NCI-H2171 (cell line): ENCODE results near the gene BCL2L1.
"Not testable (repeated sequence)": the region's sequence is repeated elsewhere in the genome, so short reads cannot be mapped to it uniquely, and the experiment has no call there.

Source experiments
- DNase-seq: peaks from one replicate; lab custom pipeline; 2025; lab: John Stamatoyannopoulos, UW

BCL2L1 gene

GRCh38 chr20:31722257-31723068, at the start of gene BCL2L1:
TSS of gene BCL2L1 (minus strand) at chr20:31722868. CDS start at chr20:31722218, 650 bp downstream.
- peak; percentile 89 for DNase-seq

DNA sequence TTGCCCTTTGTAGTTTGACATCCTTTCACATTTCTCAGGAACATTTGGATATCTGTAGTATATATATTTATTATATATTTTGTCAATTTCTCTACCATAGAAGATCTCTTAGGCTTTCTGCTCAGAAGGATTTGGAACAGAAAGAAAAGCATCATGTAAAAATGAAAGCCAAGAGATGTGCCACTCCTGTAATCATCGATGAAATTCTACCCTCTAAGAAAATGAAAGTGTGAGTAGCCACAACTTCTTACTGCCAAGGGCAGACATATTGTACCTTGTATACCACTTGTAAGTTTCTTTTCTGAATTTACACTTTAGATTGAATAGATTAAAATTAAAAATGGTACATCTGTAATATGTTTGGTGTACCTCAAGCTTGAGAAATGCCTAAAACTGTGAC, 47.6 kb upstream of the BCL2L1 start:
- no peak for DNase-seq

- no peak for DNase-seq
Measured at GRCh38 chr20:31769681-31770080, 47.0 kb upstream of the BCL2L1 start.

DNA sequence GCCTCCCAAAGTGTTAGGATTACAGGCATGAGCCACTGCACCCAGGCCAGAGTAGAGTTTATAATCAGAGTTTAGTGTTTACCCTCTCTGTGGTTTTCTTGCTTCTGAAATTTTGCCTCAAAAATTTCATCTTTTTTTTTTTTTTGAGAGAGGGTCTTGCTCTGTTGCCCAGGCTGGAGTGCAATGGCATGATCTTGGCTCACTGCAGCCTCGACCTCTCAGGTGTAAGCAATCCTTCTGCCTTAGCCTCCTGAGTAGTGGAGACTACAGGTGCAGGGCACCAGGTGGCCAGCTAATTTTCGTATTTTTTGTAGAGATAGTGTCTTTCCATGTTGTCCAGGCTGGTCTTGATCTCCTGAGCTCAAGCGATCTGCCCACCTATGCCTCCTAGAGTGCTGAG, 45.1 kb upstream of the BCL2L1 start:
- no peak for DNase-seq

DNA sequence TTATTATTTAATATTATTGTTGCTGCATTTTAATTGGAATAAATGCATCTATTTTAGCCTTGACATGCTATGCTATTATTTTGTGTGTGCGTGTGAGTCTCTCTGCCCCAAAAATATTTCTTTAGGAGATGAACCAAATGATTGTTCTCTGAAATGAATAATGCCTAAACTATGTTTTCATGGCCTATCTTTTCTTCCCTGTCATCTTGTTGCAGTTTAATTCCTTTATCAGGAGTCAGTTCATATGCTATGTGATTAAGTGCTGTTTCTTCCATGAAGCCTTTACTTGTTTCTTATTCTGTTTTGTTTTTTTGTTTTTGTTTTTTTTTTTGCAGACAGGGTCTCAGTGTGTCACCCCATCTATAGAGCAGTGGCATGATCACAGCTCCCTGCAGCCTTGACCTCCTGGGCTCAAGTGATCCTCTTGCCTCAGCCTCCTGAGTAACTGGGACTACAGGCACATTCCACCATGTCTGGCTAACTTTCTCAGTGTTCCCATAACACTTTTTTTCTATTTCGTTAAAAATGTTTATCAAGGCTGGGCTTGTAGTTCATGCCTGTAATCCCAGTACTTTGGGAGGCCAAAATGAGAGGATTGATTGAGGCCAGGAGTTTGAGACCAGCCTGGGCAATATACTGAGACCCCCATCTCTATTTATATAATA, 42.1 kb upstream of the BCL2L1 start:
- DNase-seq: no peak

- no peak for DNase-seq
Measured at GRCh38 chr20:31760519-31761240, 38.0 kb upstream of the BCL2L1 start.

- DNase-seq: no peak
Measured at GRCh38 chr20:31759836-31760518, 37.3 kb upstream of the BCL2L1 start.

DNA sequence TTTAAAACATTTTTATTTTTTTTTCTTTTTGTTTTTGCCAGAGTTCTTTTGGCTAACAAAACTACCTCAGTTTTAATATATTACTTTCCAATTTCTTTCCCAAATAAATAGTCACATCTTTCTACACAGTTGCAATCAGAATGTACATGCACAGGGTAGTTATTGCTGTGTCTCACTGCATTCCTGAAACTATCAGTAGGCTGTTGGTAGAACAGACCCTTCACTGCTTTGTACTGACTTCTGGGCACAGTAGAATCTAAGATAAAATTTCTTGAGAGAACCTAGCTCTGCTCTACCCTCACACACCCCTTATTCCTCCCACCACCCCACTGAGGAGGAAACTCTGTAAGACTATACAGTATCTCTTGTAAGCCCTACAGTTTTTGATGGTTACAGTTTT, 36.3 kb upstream of the BCL2L1 start:
- no peak for DNase-seq

DNA sequence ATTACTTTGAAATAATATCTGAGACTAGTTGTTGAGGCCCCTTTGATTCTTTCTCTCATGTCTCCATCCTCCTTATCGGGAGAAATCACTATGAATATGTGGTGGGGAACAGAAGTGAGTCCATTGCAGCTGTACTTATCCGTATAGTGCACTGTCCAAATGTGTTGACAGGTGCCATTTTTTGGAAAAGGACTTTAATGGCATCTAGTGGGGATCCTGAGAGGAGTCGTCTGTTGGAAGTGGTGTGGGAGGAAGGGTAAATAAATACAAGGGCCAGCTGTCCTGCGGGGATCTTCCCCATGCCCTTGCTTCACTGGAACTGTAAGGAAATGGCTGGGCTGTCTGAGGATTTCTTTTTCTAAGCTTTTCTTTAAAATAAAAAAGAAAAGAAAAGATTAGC, 35.9 kb upstream of the BCL2L1 start:
- no peak for DNase-seq

DNA sequence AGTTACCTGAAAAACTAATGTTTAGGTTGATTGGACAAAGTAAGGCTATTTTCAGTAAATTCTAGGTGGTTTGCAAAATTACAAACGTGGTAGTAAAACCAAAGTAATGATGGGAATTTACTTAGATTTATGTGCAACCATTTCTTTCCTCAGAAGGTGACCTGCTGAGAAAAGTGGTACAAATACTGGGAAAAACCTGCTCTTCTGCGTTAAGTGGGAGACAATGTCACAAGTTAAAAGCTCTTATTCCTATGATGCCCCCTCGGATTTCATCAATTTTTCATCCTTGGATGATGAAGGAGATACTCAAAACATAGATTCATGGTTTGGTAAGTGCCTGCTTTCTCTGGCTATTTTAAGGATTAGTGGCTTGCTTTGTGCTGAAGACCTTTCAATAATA, 34.6 kb upstream of the BCL2L1 start:
- no peak for DNase-seq

GRCh38 chr20:31751126-31751525, 28.5 kb upstream of the BCL2L1 start:
- no peak for DNase-seq

- DNase-seq: no peak
Measured at GRCh38 chr20:31749223-31749622, 26.6 kb upstream of the BCL2L1 start.

DNA sequence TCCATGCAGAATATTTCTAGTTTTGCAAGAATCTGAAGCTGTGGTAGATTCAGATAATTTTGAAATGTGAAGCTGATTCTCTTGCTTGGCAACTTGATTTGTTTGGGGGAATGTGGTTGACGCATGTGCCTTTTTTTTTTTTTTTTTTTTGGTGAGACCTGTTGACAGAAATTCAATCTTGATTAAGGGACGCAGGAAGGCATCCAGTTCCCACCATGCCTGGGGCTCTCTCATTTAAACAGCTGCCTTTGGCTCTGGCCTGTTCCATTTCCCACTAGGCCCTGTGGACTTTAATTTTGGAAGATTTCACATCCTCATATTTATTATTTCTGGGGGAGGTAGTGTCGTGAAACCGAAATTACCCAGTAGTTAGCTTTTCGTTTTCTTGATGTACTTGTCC, 25.0 kb upstream of the BCL2L1 start:
- DNase-seq: peak; percentile 46

DNA sequence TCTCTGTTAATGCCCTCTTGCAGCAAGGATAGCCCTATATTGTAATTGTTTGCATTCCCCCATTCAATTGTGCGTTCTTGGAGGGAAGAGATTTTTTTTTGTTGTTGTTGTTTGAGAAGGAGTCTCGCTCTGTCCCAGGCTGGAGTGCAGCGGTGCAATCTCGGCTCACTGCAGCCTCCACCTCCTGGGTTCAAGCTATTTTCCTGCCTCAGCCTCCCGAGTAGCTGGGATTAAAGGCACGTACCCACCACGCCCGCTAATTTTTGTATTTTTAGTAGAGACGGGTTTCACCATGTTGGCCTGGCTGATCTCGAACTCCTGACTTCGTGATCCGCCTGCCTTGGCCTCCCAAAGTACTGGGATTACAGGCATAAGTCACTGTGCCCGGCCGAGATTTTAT, 24.4 kb upstream of the BCL2L1 start:
- not testable (repeated sequence) for DNase-seq

GRCh38 chr20:31746068-31746878, 23.6 kb upstream of the BCL2L1 start:
- peak; percentile 18 for DNase-seq

DNA sequence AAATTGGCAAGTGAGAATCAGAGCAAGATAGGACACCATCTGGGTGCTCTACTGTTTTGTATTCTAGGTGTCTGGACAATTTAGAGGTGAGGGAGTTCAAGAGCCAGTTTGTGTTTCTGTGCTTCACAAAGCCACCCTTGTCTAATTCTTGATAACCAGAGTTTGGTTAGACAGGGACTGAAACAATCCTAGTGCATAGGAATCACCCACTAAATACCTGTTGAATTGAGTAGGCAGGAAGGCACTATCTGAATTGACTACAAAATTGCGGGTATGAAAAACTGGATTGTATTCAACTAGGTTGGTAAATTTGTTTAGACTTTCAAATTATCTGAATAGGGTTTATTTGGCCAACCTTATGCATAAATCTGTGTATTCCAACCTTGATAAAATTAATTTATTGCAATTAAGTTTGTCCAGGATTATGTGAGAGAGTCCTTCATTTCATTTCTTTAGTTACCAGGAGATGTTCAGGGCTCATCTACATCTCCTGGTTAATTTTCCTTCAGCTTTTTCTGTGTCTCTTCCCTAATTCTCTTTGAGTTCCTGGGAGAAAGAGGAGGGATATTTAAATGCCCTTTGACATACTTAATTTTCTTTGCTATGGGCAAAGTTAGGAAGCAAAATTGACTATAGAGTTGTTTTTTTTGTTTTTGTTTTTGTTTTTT, 18.1 kb upstream of the BCL2L1 start:
- no peak for DNase-seq

GRCh38 chr20:31740208-31740607, 17.5 kb upstream of the BCL2L1 start:
- DNase-seq: no peak

DNA sequence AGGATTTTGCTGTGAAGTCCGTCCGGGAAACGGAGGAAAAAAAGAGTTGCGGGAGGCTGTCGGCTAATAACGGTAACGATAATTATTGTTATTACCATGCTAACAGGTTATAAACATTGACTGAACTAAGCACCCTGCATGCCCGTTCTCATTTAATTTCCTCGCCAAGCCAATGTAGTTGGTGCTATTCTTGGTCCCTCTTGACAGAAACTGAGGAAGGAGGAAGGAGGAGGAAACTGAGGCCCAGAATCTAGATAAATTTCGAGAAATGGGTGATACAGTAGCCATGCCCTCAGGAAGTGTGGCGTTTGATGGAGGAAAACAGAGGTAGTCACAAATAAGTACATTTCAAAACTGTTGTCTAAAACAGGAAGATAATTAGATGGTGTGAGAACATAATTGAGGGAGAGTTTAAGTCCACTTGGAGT, 16.9 kb upstream of the BCL2L1 start:
- no peak for DNase-seq

DNA sequence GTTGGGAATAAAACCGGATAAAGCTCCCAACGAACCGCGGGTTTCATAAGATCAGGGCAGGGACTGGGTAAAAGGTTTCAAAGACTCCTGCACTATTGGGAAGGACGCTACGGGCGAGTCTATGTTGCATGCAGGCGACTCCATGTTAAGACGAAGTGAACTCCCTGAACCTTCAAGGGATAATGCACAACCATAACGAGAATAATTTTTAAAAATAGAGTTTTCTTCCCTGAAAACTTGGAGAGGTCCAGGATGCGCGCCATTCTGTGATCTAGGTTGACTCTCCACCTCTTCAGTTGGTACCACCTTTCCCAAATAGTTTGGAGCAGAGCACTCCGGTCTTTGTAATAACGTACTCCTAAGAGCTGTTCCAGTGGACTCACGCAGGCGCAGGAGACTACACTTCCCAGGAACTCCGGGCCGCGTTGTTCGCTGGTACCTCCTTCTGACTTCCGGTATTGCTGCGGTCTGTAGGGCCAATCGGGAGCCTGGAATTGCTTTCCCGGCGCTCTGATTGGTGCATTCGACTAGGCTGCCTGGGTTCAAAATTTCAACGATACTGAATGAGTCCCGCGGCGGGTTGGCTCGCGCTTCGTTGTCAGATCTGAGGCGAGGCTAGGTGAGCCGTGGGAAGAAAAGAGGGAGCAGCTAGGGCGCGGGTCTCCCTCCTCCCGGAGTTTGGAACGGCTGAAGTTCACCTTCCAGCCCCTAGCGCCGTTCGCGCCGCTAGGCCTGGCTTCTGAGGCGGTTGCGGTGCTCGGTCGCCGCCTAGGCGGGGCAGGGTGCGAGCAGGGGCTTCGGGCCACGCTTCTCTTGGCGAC, 16.3 kb upstream of the BCL2L1 start, which contains the start of gene TPX2:
TSS of gene TPX2 (plus strand) at position 562 of the 821 bp plus-strand sequence. CDS start 18,187 bp downstream, outside the sequence.
- DNase-seq: peak; percentile 99

- no peak for DNase-seq
Measured at GRCh38 chr20:31731321-31731717, 8.7 kb upstream of the BCL2L1 start.
